ENCODE results near the gene TMEM44.

The TMEM44 gene

GRCh38 chr3:194654443-194654842, 21.2 kb upstream of the TMEM44 start:
- DNase-seq (ENCODE audit: extremely low read depth, low read depth), result no peak
- TF ChIP-seq CTCF (IDR thresholded peaks at IDR 0.05; ENCODE audit: low read depth, low read length, missing control alignments), result no peak
- no peak overlapping the region for H3K4me3 ChIP-seq (replicated peaks; ENCODE audit: low read depth, low read length)

- no peak overlapping the region for H3K4me3 ChIP-seq (replicated peaks; ENCODE audit: low read depth, low read length)
- TF ChIP-seq CTCF (IDR thresholded peaks at IDR 0.05; ENCODE audit: low read depth, low read length, missing control alignments), result no peak
- DNase-seq (ENCODE audit: extremely low read depth, low read depth), result no peak
These were observed 14.5 kb upstream of the TMEM44 start for GRCh38 chr3:194647747-194648146.

- H3K4me3 ChIP-seq (replicated peaks; ENCODE audit: low read depth, low read length), result no peak overlapping the region
- no peak for TF ChIP-seq CTCF (IDR thresholded peaks at IDR 0.05; ENCODE audit: low read depth, low read length, missing control alignments)
- no peak for DNase-seq (ENCODE audit: extremely low read depth, low read depth)
These were observed 9.6 kb upstream of the TMEM44 start for GRCh38 chr3:194642769-194643168.

- peak; percentile 52 for TF ChIP-seq CTCF (IDR thresholded peaks at IDR 0.05; ENCODE audit: low read depth, low read length, missing control alignments)
- no peak for DNase-seq (ENCODE audit: extremely low read depth, low read depth)
- H3K4me3 ChIP-seq (replicated peaks; ENCODE audit: low read depth, low read length), result no peak overlapping the region
These were observed 7.6 kb upstream of the TMEM44 start for GRCh38 chr3:194640829-194641228.

- no peak for DNase-seq (ENCODE audit: extremely low read depth, low read depth)
- TF ChIP-seq CTCF (IDR thresholded peaks at IDR 0.05; ENCODE audit: low read depth, low read length, missing control alignments), result no peak
- H3K4me3 ChIP-seq (replicated peaks; ENCODE audit: low read depth, low read length), result no peak overlapping the region
These were observed 5.9 kb upstream of the TMEM44 start for GRCh38 chr3:194638991-194639605.

- H3K4me3 ChIP-seq (replicated peaks; ENCODE audit: low read depth, low read length), result no peak overlapping the region
- DNase-seq (ENCODE audit: extremely low read depth, low read depth), result no peak
- TF ChIP-seq CTCF (IDR thresholded peaks at IDR 0.05; ENCODE audit: low read depth, low read length, missing control alignments), result no peak
These were observed 4.6 kb upstream of the TMEM44 start for GRCh38 chr3:194637541-194638400.

Measured in HFF-Myc (cell line).